HG03342 (cell line): ENCODE results near the gene C2orf81.
"Not testable (repeated sequence)": the region's sequence is repeated elsewhere in the genome, so short reads cannot be mapped to it uniquely, and the experiment has no call there.

Source experiments
- ATAC-seq: cut with Tn5 transposase; IDR thresholded peaks from one replicate; pipeline ENCODE4 v1.9.1; 2021; ENCODE audit warnings: mild to moderate bottlenecking, moderate library complexity; ENCODE audit not compliant: unreplicated experiment

C2orf81 gene

DNA sequence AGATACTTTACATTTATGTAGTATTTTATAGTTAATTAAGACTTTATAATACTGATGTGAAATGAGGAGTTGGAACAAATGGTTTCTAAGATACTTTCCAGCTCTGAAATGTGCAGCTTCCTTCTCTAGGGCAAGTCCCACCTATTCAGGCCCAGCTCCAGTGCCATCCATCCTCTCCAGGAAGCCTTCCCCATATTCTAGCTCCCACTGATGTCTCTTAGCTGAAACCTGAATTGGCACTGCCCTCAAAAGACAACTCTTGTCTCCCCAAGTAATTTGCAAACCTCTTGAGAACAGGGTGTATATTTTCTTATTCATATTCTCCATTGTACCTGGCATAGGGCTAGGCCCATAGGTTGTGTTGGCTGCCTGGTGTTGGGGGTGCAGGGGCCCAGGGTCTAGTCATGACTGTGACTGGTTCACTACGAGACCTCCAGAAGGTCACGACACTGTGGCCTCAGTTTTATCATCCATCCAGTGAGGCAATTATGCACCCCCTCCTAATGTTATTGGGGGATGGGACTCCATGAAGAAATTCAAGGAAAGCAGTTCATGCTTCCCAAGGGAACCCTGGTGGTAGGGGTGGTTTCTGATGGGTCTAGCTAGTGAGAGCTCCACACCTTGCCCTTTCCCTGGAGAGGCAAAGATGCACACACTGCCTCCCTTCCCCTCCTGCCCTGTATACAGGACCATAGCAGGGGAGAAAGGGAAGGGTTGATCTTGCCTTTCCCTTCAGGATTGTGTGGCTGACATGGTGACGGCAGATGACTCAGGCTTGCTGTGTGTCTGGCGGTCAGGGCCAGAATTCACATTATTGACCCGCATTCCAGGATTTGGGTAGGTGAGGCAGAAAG is 2.9 kb upstream of the C2orf81 start:
- no peak for ATAC-seq

DNA sequence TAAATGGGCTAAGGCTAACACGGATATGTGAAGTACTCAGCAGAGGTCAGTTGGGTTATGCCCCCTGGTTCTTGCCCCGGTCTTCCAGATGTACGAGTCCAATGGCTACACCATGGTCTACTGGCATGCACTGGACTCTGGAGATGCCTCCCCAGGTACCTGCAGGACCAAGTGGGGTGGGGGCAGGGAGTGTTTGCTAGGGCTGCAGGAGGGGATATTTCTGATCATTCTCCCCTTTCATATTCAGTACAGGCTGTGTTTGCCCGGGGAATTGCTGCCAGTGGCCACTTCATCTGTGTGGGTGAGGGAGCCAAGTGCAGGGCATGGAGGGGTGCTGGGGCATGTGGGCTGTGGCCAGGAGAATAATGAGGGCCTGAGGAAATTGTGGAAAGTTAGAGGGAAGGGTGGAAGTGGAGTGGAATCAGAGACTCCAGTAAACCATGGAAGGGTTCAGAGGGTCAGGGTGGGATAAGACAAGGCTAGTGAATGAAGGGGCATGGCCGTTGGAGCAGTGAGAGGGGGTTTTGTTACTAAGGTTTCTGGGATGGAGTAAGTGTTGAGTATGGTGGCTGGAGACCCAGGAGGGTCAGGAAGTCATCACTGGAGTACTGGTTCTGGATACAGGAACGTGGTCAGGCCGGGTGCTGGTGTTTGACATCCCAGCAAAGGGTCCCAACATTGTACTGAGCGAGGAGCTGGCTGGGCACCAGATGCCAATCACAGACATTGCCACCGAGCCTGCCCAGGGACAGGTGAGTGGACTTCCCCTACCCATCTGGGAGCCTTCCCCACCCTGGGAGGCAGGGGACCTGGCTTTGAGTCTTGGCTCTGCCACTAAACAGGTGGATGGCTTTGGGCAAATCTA is 2.0 kb upstream of the C2orf81 start:
- no peak for ATAC-seq

- not testable (repeated sequence) for ATAC-seq
Observed at GRCh38 chr2:74420443-74421103, 846 bp downstream of the C2orf81 start.

- no peak for ATAC-seq
Observed at GRCh38 chr2:74420006-74420405, 1.4 kb downstream of the C2orf81 start.

GRCh38 chr2:74419345-74419744 is 2.1 kb downstream of the C2orf81 start:
- ATAC-seq, result no peak

DNA sequence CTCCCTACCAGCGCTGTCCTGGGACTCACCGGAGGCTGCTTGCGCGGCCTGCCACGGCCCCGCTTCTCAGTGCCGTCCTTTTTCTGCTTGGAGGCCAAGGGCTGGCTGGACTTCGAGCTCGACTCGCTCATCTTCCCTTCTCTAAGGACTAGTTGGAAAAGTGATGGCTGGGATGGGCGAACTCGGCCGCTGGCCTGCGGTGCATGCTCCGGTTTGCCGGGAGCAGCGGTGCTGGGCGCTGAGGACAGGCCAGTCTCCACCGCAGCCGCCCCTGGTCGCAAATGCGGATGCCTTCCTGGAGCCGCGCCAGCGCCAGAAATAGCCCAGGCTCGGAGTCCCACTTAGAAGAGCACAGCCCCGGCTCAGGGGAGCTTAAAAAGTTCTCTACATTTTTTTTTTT is 3.1 kb downstream of the C2orf81 start:
- ATAC-seq, result no peak

GRCh38 chr2:74417763-74418162 is 3.7 kb downstream of the C2orf81 start:
- no peak for ATAC-seq

- ATAC-seq, result no peak
Observed at GRCh38 chr2:74417197-74417596, 4.2 kb downstream of the C2orf81 start.

DNA sequence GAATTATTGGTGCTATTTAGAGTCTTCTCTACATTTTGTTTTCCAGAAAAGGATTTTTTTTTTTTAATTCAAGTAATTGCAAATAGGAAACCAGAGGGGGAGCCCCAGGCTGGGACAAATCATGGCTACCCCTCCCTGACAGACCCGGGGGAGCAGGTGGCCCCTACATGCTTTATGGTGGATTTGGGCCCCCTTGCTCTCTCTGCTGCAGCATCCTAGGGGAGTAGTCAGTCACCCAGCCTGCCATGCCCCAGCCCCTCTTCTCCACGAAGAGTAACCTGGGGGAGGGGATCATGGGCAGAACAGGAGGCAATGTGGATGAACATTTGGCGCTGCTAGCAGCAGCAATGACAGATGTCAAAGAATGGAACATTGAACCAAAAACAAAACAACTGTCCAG is 4.6 kb downstream of the C2orf81 start:
- no peak for ATAC-seq

DNA sequence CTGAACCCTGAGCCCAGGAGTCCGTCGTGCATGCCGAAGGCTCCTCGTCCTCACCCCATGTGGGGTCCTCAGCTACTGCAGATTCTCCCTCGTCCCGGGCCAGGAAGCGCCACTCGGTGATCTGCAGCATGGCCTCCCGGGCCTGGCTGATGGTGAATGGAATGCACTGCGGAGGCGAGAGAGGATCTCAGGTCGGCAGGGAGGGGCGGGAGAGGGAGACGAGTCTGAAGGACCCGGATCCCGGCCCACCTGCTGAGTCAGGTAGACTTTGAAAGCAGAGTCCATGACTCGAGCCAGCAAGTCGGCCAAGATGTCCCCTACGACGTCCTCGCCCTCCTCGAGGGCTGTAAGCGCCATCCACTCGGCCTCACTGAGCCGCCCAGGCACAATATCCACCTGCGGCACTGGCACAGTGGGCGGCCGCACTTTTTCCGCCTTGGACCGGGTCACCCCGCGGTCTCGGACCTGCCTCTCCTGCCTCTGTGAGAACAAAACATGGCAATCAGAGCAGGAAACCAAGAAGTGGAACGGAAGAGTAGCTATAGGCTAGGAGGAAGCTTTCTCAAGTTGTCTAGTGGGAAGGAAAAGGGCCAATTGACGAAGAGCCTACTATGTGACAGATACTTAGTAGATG is 5.5 kb downstream of the C2orf81 start:
- ATAC-seq, result no peak

- no peak for ATAC-seq
Observed at GRCh38 chr2:74414881-74415761, 6.3 kb downstream of the C2orf81 start.

GRCh38 chr2:74414441-74414840 is 7.0 kb downstream of the C2orf81 start:
- ATAC-seq, result no peak

- ATAC-seq, result no peak
Observed at GRCh38 chr2:74413001-74413698, 8.3 kb downstream of the C2orf81 start.

- ATAC-seq, result no peak
Observed at GRCh38 chr2:74407682-74408081, 13.7 kb downstream of the C2orf81 start.

DNA sequence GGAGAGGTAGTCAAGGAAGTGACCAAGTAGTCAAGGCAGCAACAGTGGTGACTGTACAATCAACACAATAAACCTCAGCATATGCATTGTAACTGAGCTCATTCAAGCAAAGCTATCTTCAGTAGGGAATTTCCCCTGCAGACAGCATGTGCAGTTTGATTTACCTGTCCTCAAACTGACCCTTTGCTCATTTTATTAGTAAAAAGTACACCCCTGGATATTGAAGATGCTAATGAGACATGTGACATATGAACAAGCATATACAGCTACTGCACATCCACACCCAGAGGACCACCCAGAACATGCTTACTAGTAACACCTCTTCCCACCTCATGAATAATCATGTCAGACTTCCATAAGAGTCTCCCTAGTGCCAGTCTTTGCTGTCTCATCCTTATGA is 15.4 kb downstream of the C2orf81 start:
- ATAC-seq, result peak; percentile 87

DNA sequence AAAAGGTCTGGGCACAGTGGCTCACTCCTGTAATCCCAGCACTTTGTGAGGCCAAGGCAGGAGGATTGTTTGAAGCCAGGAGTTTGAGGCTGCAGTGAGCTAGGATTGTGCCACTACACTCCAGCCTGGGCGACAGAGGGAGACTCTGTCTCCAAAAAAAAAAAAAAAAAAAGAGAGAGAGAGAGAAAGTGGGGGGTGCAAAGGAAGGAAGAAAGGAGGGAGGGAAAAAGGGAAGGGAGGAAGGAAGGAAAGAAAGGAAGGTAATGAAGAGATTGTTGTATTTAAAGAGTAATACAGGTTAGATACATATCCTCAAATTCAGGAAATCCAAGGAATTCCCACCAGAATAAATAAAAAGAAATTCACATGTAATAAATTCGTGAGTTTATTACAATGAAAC is 19.5 kb downstream of the C2orf81 start:
- ATAC-seq, result no peak

GRCh38 chr2:74399785-74400184 is 21.6 kb downstream of the C2orf81 start:
- ATAC-seq, result peak; percentile 61

DNA sequence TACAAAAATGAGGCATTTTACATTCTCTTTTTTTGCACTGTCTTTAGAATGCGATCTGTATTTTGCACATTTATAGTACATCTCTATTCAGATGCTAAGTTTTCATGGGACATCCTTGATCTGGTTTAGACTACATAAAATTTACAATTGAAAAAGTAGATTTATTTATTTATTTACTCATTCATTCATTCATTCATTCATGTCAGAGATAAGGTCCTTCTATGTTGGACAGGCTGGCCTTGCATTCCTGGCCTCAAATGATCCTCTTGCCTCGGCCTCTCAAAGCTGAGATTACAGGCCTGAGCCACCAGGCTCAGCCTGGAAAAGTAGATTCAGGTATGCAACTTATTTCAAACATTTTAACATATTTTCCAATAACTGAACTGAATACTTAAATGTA is 25.3 kb downstream of the C2orf81 start:
- no peak for ATAC-seq

DNA sequence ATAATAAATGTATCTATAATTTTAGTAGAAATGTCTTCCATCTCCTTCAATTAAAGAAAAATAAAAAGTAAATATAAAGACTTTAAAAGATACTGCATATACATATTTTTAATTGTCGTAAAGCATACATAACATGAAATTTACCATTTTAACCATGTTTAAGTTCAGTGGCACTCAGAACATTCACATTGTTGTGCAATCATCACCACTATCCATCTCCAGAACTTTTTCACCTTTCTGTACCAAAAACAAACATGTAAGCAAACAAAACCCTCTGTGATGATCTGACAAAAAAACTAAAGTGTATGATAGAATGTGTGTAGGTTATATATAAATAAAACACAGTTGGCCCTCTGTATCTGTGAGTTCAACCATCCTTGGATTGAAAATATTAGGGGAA is 27.9 kb downstream of the C2orf81 start:
- no peak for ATAC-seq

DNA sequence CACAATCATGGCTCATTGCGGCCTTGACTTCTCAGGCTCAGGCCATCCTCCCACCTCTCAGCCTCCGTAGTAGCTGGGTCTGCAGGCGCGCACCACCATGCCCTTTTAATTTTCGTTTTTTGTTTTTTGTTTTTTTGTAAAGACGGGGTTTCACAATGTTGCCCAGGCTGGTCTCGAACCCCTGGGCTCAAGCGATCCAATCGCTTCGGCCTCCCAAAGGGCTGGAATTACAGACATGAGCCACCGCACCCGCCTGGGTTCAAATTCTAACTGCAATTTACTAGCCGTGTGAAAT is 29.0 kb downstream of the C2orf81 start:
- no peak for ATAC-seq
